Measurements from ENCODE around the gene BRICD5.

The BRICD5 gene

DNA sequence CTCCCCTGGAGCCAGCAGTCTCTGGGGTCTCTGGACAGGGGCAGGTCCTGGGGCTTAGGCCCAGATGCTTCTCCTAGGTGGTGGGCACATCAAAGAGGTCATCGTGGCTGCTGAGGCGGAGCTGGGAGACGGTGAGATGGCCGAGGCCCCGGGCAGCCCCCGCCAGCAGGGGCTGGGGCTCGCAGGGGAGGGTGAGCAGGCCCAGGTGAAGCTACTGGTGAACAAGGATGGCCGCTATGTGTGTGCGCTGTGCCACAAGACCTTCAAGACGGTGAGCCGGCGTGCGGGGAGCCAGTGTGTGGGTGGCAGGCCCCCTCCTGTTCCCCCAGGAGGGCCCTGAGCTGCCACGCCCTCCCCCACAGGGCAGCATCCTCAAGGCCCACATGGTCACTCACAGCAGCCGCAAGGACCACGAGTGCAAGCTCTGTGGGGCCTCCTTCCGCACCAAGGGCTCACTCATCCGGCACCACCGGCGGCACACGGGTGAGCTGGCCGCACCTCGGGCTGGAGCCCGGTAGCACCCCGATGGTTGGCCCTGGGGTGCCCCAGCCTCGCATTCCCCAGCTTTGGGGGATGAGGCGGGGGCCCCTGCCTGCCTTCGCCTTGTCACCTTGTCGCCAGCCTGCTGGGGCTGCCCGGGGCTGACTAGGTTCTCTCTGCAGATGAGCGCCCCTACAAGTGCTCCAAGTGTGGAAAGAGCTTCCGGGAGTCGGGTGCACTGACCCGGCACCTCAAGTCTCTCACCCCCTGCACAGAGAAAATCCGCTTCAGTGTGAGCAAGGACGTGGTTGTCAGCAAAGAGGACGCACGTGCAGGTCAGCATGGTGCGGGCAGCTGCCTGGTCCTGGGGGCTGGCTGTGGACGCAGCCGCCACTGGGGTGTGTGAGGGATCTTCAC, 21.7 kb upstream of the BRICD5 start:
- no peak for TF ChIP-seq CTCF (IDR thresholded peaks at IDR 0.05; ENCODE audit: insufficient read depth, low read depth, low read length, missing control alignments)
- H3K4me3 ChIP-seq (ENCODE audit: low read depth, low read length): no peak overlapping the region
- DNase-seq (ENCODE audit: low read depth): no peak

DNA sequence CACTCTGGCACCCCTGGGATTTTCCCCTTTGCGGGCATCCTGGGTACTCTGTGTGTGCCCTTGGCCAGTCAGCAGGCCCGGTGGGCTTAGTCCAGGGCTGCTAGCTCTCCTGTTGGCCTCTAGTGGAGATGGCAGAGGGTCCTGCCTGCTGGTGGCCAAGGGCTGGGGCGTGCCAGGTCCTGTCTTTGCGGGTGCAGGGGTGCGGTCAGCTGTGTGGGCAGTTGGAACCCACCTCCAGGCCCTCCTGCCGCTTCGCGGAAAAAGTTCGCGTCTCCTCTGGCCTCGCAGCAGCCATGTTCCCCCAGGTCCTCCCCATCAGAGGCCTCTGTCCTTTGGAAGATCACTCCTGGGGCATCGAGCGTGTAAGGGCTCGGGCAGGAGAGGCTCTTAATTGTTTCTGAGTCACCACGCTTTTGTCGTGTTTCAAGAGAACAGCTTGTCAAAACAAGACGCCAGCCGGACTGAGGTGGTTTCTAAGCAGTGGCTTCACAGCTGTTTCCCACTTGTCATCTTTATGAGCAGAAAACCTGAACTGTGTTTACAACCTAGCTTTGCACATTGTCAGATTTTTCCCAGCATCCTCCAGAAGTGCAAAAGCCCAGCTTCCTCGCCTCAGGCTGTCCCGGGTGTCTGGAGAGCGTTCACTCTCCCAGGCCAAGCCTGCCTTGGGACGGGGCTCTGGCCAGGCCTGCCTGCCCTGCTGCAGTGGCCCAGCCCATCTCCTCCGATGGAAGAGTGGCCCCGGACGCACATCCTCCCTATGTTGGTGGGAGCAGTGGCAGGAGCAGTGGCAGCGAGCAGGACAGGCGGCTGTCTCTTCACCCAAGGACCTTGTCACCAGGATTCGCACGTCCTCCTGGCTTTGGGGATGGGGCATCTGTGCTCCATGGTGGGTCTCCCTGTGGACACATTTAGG, 20.6 kb upstream of the BRICD5 start:
- TF ChIP-seq CTCF (IDR thresholded peaks at IDR 0.05; ENCODE audit: insufficient read depth, low read depth, low read length, missing control alignments): no peak
- no peak overlapping the region for H3K4me3 ChIP-seq (ENCODE audit: low read depth, low read length)
- DNase-seq (ENCODE audit: low read depth): no peak

GRCh38 chr16:2230376-2230775, 19.7 kb upstream of the BRICD5 start:
- TF ChIP-seq CTCF (IDR thresholded peaks at IDR 0.05; ENCODE audit: insufficient read depth, low read depth, low read length, missing control alignments): no peak
- no peak overlapping the region for H3K4me3 ChIP-seq (ENCODE audit: low read depth, low read length)
- DNase-seq (ENCODE audit: low read depth): no peak

DNA sequence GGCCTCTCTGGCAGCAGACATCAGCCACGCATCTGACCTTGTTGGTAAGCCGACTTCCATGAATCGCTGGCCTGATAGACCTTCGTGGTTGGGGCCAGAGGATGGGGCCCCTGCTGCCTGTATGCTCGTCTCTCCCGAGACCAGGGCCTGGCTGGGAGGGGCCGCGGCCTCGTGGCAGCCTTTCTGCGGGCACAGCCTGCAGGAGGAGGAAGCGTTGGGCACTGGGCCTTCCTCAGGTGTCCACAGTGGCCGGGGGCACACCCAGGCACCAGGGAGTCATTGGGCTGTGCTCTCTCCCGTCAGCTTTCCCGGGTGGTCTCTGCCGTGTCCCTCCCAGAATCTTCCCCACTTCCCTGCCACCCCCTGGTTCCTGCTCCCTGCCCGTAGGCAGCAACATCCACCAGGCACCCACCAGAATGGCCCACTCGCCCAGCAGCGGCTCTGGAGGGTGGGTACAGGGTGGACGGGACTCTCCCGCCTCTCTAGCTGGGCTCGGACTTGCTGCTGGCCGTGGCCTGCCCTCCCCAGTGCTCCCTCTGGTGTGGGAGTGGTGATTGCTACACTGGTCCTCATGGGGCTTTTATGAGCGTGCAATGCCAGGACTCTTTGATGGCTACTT, 19.1 kb upstream of the BRICD5 start:
- TF ChIP-seq CTCF (IDR thresholded peaks at IDR 0.05; ENCODE audit: insufficient read depth, low read depth, low read length, missing control alignments): no peak
- DNase-seq (ENCODE audit: low read depth): no peak
- H3K4me3 ChIP-seq (ENCODE audit: low read depth, low read length): no peak overlapping the region

- no peak for DNase-seq (ENCODE audit: low read depth)
- TF ChIP-seq CTCF (IDR thresholded peaks at IDR 0.05; ENCODE audit: insufficient read depth, low read depth, low read length, missing control alignments): no peak
- H3K4me3 ChIP-seq (ENCODE audit: low read depth, low read length): no peak overlapping the region
Measured at GRCh38 chr16:2229091-2229490, 18.4 kb upstream of the BRICD5 start.

DNA sequence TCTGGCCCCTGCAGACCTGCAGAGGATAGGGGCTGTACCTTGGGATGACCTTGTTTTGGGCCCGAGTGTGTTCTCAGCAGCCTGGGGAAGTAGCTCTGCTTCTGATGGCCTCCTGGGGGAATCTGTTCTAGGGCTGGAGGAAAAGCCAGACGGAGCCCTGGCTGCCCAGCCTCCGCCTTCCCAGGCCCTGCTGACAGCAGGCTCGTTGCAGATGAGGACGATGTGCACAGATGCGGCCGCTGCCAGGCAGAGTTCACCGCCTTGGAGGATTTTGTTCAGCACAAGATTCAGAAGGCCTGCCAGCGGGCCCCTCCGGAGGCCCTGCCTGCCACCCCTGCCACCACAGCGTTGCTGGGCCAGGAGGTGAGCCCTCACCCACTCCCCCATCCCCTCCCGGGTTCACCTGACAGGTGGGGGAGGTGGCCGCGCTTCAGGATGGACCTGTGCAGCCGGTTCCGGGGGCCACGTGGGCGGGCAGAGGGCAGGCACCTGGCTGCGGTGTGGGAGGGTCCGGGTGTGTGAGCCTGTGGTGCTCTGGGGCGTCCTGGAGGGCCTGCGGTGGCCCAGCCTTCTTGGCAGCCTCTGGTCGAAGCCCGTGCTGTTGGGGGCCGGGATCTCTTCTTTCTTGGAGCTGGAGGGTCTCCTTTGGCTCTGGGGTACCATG, 17.6 kb upstream of the BRICD5 start:
- no peak for TF ChIP-seq CTCF (IDR thresholded peaks at IDR 0.05; ENCODE audit: insufficient read depth, low read depth, low read length, missing control alignments)
- H3K4me3 ChIP-seq (ENCODE audit: low read depth, low read length): no peak overlapping the region
- no peak for DNase-seq (ENCODE audit: low read depth)
